Choroid plexus epithelial cell (primary cell): Measurements from ENCODE around the gene ATP6V0E1.
A peak's percentile ranks its signal among the peaks of the same experiment; 100 is the strongest.

Experiments used
- DNase-seq: peaks from one replicate; pipeline ENCODE4 v3.0.0-alpha.2; 2010; ENCODE audit warnings: low read depth
- H3K4me3 ChIP-seq: 2 replicates; pipeline ENCODE4 v1.5.1; 2011; ENCODE audit warnings: low read depth, mild to moderate bottlenecking, control low read depth, low read length, moderate library complexity
- TF ChIP-seq, protein P1 (sequence below): conservative IDR thresholded peaks from 2 replicates; pipeline ENCODE4 v1.5.1; 2011; ENCODE audit warnings: low read depth, mild to moderate bottlenecking, control low read depth, inconsistent platforms, low read length, moderate library complexity

Gene ATP6V0E1

DNA sequence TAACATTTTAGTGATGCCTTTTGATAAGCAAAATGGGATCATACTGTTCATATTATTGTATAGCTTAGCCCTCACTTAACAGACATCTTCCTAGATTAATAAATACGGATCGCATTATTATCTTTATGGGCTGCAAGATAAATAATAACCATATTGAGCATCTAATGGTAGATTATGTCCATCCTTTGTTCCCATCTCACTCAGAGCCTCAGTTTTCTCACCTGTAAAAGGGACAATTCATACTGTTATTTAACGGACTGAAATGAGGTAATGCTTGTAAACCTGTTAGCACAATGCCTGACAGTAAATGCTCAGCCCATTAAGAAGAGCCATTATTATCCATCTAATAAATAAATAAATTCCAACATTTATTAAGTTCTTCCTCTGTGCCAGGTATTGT is 27.3 kb upstream of the ATP6V0E1 start:
- no peak for DNase-seq
- TF ChIP-seq, protein P1, sequence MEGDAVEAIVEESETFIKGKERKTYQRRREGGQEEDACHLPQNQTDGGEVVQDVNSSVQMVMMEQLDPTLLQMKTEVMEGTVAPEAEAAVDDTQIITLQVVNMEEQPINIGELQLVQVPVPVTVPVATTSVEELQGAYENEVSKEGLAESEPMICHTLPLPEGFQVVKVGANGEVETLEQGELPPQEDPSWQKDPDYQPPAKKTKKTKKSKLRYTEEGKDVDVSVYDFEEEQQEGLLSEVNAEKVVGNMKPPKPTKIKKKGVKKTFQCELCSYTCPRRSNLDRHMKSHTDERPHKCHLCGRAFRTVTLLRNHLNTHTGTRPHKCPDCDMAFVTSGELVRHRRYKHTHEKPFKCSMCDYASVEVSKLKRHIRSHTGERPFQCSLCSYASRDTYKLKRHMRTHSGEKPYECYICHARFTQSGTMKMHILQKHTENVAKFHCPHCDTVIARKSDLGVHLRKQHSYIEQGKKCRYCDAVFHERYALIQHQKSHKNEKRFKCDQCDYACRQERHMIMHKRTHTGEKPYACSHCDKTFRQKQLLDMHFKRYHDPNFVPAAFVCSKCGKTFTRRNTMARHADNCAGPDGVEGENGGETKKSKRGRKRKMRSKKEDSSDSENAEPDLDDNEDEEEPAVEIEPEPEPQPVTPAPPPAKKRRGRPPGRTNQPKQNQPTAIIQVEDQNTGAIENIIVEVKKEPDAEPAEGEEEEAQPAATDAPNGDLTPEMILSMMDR = no peak
- H3K4me3 ChIP-seq = no peak overlapping the region

DNA sequence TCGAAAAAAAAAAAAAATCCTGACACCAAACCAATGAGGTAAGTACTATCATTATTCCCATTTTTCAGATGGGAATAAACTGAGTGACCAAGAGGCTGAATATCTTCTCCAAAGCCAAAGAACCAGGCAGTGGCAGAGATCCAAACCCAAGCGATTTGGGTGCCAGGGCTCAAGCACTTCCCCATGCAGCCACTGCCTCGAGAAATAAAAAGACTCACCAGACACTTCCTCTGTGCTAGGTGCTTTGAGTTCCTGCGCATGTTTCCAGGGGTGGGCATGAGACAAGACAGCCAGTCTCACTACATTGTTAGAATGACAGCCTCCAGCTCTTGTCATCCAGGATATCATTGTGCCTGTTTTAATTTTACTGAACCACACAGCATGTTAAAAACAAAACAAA is 26.6 kb upstream of the ATP6V0E1 start:
- no peak overlapping the region for H3K4me3 ChIP-seq
- TF ChIP-seq, protein P1 = no peak
- DNase-seq = no peak

DNA sequence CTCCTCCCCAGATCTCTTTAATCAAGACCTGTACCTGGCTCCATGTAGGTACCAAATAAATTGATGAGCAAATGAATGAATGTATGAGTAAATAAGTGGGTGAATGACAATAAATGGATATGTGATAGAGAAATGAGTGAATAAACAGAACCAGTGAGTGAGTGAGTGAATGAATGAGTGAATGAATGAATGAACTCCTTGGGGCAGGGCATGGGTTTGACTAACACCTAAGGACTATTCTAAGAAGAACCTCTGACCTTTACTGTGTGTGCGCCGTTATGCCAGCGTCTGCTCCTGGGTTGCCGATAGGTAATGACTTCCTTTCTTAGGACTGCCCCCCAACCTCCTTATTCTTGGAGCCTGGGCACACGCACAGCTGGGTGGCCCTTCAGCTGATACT is 26.1 kb upstream of the ATP6V0E1 start:
- TF ChIP-seq, protein P1 = no peak
- H3K4me3 ChIP-seq = no peak overlapping the region
- no peak for DNase-seq

DNA sequence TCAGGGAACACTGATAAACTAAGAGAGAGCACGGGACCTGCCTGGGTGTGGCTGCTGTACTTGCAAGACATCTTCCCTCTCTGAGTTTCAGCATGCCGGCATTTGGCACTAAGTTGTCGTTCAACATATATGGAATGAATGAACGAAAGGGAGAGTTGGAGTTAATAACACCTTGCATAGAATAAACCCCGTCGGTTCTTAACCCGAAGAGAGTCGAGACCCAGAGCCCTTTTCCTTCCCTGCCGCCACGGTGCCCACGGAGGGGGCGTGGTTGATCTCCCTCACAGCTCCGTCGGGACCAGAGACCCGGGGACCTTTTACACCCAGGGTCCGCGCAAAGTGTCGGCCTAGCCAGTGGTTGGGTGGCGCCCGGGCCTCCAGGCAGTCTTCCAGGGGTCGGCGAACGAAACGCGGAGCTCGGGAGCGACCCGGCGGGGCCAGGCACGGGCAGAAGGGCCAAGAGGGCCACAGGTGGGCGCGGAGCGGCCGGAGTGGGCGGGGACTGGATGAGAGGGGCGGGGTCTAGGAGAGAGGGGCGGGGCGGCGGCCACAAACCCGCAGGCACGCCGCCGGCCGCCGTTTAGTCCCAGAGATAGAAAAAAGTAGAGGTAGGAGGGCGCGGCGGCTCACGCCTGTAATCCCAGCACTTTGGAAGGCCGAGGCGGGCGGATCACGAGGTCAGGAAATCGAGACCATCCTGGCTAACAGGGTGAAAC is 25.1 kb upstream of the ATP6V0E1 start:
- H3K4me3 ChIP-seq = peak overlapping the region; percentile 62
- DNase-seq = peak; percentile 70
- TF ChIP-seq, protein P1 = no peak

DNA sequence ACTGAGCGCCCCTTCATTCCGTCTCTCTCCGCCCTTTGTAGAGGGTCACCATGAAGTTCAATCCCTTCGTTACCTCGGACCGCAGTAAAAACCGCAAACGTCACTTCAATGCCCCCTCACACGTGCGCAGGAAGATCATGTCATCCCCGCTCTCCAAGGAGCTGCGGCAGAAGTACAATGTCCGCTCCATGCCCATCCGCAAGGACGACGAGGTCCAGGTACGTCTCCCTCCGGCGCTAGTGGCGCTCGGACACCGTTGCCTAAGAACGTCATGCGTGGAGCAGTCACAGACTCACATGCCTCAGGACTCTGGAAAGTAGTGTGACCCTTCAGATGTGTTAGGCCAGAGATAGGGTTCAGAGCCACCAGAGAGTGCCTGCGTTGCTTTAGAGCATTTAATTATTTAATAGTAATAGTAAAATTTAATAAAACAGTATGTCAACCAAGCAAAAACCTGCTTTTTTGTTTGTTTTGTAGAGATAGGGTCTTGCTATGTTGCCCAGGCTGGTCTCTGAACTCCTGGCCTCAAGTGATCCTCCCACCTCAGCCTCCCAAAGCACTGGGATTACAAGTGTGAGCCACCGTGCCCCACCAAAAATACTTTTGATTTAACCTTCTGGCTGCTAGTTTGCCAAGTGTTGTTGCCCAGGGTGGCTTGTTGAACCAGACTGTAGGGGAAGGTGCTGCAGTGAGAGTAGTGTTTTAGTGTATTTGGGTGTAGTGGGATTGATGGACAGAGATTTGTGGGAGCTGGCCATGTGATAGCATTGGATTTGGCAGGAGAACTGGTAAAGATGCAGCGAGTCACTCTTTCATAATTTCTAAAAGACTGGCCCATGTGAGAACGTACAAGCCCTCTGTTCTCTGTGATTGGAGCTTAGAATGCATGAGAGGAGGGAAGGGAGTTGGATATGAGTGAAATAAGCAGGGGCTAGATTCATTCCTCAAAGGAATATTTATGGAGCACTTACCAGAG is 23.5 kb upstream of the ATP6V0E1 start:
- DNase-seq = no peak
- peak overlapping the region; percentile 81 for H3K4me3 ChIP-seq
- TF ChIP-seq, protein P1 = no peak

DNA sequence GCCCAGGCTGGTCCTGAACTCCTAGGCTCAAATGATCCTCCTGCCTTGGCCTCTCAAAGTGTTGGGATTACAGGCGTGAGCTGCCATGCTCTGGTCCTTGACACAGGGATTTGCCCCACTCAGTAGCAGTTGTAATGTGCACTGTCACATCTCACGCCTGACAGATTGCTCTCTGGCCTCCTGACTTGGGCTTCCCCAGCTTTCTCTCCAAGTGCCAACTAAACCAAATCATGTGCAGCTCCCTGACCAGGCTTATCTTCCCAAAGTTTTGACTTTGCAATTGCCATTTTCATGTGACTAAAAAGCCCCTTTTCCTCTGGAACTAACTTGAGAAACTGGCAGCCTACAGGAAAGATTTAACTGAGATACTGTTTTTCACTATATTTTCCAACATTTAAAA is 13.7 kb upstream of the ATP6V0E1 start:
- no peak for DNase-seq
- TF ChIP-seq, protein P1 = no peak
- H3K4me3 ChIP-seq = no peak overlapping the region
